NCI-H2227 (cell line): ENCODE data around the gene LHX5.
A peak's percentile ranks its signal among the peaks of the same experiment; 100 is the strongest.

Experiments used
- DNase-seq: peaks from one replicate; lab custom pipeline; 2025; ENCODE audit not compliant: unreplicated experiment; lab: John Stamatoyannopoulos, UW

Gene LHX5

GRCh38 chr12:113478351-113479011 lies 6.8 kb upstream of the LHX5 start:
- no peak for DNase-seq

GRCh38 chr12:113477842-113478215 lies 6.2 kb upstream of the LHX5 start:
- no peak for DNase-seq

- DNase-seq = no peak
Measured at GRCh38 chr12:113477171-113477841, 5.6 kb upstream of the LHX5 start.

GRCh38 chr12:113476176-113476986 lies 4.7 kb upstream of the LHX5 start:
- DNase-seq = peak; percentile 35

- no peak for DNase-seq
Measured at GRCh38 chr12:113475451-113476175, 3.9 kb upstream of the LHX5 start.

GRCh38 chr12:113474635-113475436 lies 3.2 kb upstream of the LHX5 start:
- no peak for DNase-seq

GRCh38 chr12:113473942-113474341 lies 2.3 kb upstream of the LHX5 start:
- DNase-seq = no peak

GRCh38 chr12:113473400-113473799 lies 1.7 kb upstream of the LHX5 start:
- DNase-seq = no peak

- no peak for DNase-seq
Measured at GRCh38 chr12:113472191-113473121, 785 bp upstream of the LHX5 start.

- no peak for DNase-seq
Measured at GRCh38 chr12:113470871-113471618, 626 bp downstream of the LHX5 start.

GRCh38 chr12:113469949-113470743 lies 1.5 kb downstream of the LHX5 start:
- DNase-seq = no peak

GRCh38 chr12:113469224-113469948 lies 2.3 kb downstream of the LHX5 start:
- DNase-seq = no peak

- DNase-seq = no peak
Measured at GRCh38 chr12:113468365-113469223, 3.1 kb downstream of the LHX5 start.

GRCh38 chr12:113467502-113468364 lies 3.9 kb downstream of the LHX5 start:
- DNase-seq = no peak

GRCh38 chr12:113467142-113467501 lies 4.5 kb downstream of the LHX5 start:
- DNase-seq = peak; percentile 27
